SK-N-SH treated with all-trans-retinoic acid at 6 μM for 48 hours (cell line): ENCODE measurements around the gene TMEM59L.

Source experiments
- ATAC-seq: fragments of 200-7000 bp; cut with Tn5 transposase; 3 replicates; pipeline ENCODE4 v1.9.1; 2020; ENCODE audit warnings: mild to moderate bottlenecking, moderate library complexity
- ARNTL ChIP-seq: fragments of 450-650 bp; formaldehyde crosslinking; IDR thresholded peaks from 2 replicates; pipeline ENCODE4 v1.5.0; 2020; ENCODE audit warnings: low read depth, mild to moderate bottlenecking, moderate library complexity, borderline replicate concordance
- BACH2 ChIP-seq: fragments of 250-450 bp; sonication (Bioruptor Pico); IDR thresholded peaks from 2 replicates; pipeline ENCODE4 v1.9.0; 2021; ENCODE audit warnings: mild to moderate bottlenecking, borderline replicate concordance
- CSRNP3 ChIP-seq: fragments of 250-450 bp; sonication (Bioruptor Pico); IDR thresholded peaks from 2 replicates; pipeline ENCODE4 v1.5.1; 2021; ENCODE audit warnings: mild to moderate bottlenecking, moderate library complexity
- GLIS3 ChIP-seq: fragments of 250-450 bp; sonication (Bioruptor Pico); IDR thresholded peaks from 2 replicates; pipeline ENCODE4 v1.5.0; 2020; ENCODE audit warnings: mild to moderate bottlenecking, moderate library complexity
- ISL1 ChIP-seq: fragments of 250-450 bp; sonication (Bioruptor Pico); IDR thresholded peaks from 2 replicates; pipeline ENCODE4 v2.1.2; 2022; ENCODE audit warnings: mild to moderate bottlenecking, moderate library complexity
- OSR1 ChIP-seq: fragments of 250-450 bp; sonication (Bioruptor Pico); IDR thresholded peaks from 2 replicates; pipeline ENCODE4 v1.8.0; 2022; ENCODE audit warnings: moderate library complexity, mild to moderate bottlenecking, inconsistent platforms
- PATZ1 ChIP-seq: fragments of 250-450 bp; sonication (Bioruptor Pico); IDR thresholded peaks from 2 replicates; pipeline ENCODE4 v1.8.0; 2020; ENCODE audit warnings: mild to moderate bottlenecking, moderate library complexity, borderline replicate concordance
- PPARA ChIP-seq: fragments of 250-450 bp; sonication (Bioruptor Pico); IDR thresholded peaks from 2 replicates; pipeline ENCODE4 v1.5.0; 2020; ENCODE audit warnings: mild to moderate bottlenecking, borderline replicate concordance
- RARB ChIP-seq: fragments of 250-450 bp; sonication (Bioruptor Pico); IDR thresholded peaks from 2 replicates; pipeline ENCODE4 v1.8.0; 2021; ENCODE audit warnings: mild to moderate bottlenecking, moderate library complexity
- TCF4 ChIP-seq: fragments of 250-450 bp; sonication (Bioruptor Pico); IDR thresholded peaks from 2 replicates; pipeline ENCODE4 v1.8.0; 2021; ENCODE audit warnings: mild to moderate bottlenecking, moderate library complexity, borderline replicate concordance
- TOX ChIP-seq: fragments of 250-450 bp; sonication (Bioruptor Pico); IDR thresholded peaks from 2 replicates; pipeline ENCODE4 v1.8.0; 2021; ENCODE audit warnings: mild to moderate bottlenecking, moderate library complexity, borderline replicate concordance
- TSHZ2 ChIP-seq: fragments of 250-450 bp; sonication (Bioruptor Pico); IDR thresholded peaks from 2 replicates; pipeline ENCODE4 v1.5.0; 2020; ENCODE audit warnings: mild to moderate bottlenecking, moderate library complexity
- ZC3H10 ChIP-seq: fragments of 250-450 bp; sonication (Bioruptor Pico); IDR thresholded peaks from 2 replicates; pipeline ENCODE4 v1.5.1; 2021; ENCODE audit warnings: mild to moderate bottlenecking, moderate library complexity
- ZFP3 ChIP-seq: fragments of 250-450 bp; sonication (Bioruptor Pico); IDR thresholded peaks from 2 replicates; pipeline ENCODE4 v1.5.0; 2020; ENCODE audit warnings: mild to moderate bottlenecking, moderate library complexity
- ZNF565 ChIP-seq: fragments of 450-650 bp; formaldehyde crosslinking; conservative IDR thresholded peaks from 2 replicates; pipeline ENCODE4 v1.5.0; 2020; ENCODE audit warnings: low read depth, mild to moderate bottlenecking, moderate library complexity
- ZNF70 ChIP-seq: fragments of 450-650 bp; formaldehyde crosslinking; IDR thresholded peaks from 2 replicates; pipeline ENCODE4 v1.5.0; 2020; ENCODE audit warnings: mild to moderate bottlenecking, moderate library complexity

Gene TMEM59L

GRCh38 chr19:18607226-18608101 lies 5.2 kb upstream of the TMEM59L start (continued):
- no peak for TF ChIP-seq TSHZ2
- no peak for TF ChIP-seq BACH2 (CRISPR knock-in tag)
- TF ChIP-seq ZNF565: no peak
- TF ChIP-seq RARB (CRISPR knock-in tag): no peak

- ATAC-seq: no peak
- no peak for TF ChIP-seq TSHZ2
- no peak for TF ChIP-seq PPARA (CRISPR knock-in tag)
- TF ChIP-seq ZFP3 (CRISPR knock-in tag): no peak
- TF ChIP-seq ZNF70 (CRISPR knock-in tag): no peak
- no peak for TF ChIP-seq TCF4 (CRISPR knock-in tag)
- TF ChIP-seq CSRNP3 (CRISPR knock-in tag): no peak
- no peak for TF ChIP-seq BACH2 (CRISPR knock-in tag)
- TF ChIP-seq GLIS3 (CRISPR knock-in tag): no peak
Measured at GRCh38 chr19:18608102-18608804, 4.4 kb upstream of the TMEM59L start.

DNA sequence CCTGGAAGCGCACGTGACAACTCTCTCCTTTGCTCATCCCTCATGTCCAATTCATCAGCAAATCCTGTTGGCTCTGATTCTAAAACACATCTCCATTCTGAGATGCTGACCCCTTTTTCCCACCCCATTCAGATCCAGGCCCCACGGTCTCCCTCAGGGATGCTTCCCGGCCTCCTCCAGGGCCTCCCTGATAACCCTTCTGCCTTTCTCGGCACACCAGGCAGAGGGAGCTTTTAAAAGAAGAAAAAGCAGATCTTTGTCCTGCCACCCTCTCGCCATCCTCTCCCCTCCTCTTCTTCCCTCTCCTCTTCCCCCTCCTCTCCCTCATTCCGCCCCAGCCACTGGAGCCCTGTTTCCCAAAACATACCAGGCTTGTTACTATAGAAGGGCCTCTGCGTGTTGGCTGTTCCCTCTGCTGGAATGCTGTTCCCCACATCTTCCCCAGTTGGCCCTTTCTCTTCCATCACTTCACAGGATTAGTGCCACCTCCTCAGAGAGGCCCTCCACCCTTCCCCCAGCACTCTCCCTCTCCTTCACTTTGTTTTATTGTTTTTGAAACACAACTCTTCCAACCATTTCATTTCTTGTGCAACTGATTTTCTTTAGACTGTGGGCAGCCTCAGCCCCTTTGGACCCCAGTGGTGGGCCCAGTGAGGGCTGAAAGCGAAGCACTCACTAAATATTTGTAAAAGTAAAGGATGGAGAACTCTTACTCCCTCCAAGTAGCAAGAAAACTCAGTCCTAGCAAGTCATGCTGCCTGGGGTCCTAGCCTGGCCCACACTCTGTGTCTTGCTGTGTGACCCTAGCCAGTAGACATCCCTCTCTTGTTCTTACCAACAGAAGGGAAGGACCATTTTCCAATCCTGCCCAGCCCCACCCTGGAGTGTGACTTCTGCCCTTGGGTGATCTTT lies 3.6 kb upstream of the TMEM59L start:
- TF ChIP-seq ZNF565 (no peak), ISL1 (no peak), ARNTL (no peak), BACH2 (CRISPR knock-in tag) (no peak), TSHZ2 (no peak), ZC3H10 (CRISPR knock-in tag) (no peak), CSRNP3 (CRISPR knock-in tag) (no peak), PATZ1 (CRISPR knock-in tag) (no peak), GLIS3 (CRISPR knock-in tag) (no peak), TCF4 (CRISPR knock-in tag) (no peak), OSR1 (CRISPR knock-in tag) (no peak), ZFP3 (CRISPR knock-in tag) (no peak), RARB (CRISPR knock-in tag) (no peak), PPARA (CRISPR knock-in tag) (no peak), TOX (CRISPR knock-in tag) (no peak)
- TF ChIP-seq, all 23 proteins: peak for 0
- no peak for ATAC-seq
